Measurements from ENCODE around the gene ADAM12.

- TF ChIP-seq KDM5A (IDR thresholded peaks at IDR 0.05; ENCODE audit: borderline replicate concordance, low read length) (no peak), PBX3 (CRISPR knock-in tag; IDR thresholded peaks at IDR 0.05; ENCODE audit: borderline replicate concordance) (no peak), FOXK2 (IDR thresholded peaks at IDR 0.05) (no peak), MAFG (CRISPR knock-in tag; IDR thresholded peaks at IDR 0.05) (no peak), PRPF4 (IDR thresholded peaks at IDR 0.05; ENCODE audit: low read depth, low read length, poor library complexity, severe bottlenecking) (no peak), RAD51 (IDR thresholded peaks at IDR 0.05; ENCODE audit: borderline replicate concordance) (no peak), ZBTB43 (CRISPR knock-in tag; conservative IDR thresholded peaks at IDR 0.05) (no peak), ZNF850 (CRISPR knock-in tag; conservative IDR thresholded peaks at IDR 0.05) (no peak), GABPA (IDR thresholded peaks at IDR 0.05; ENCODE audit: low read depth, low read length) (no peak), GABPA (CRISPR knock-in tag; IDR thresholded peaks at IDR 0.05; ENCODE audit: low read depth) (no peak), POLR2AphosphoS5 (IDR thresholded peaks at IDR 0.05; ENCODE audit: low read depth, low read length) (no peak), ZNF577 (CRISPR knock-in tag; IDR thresholded peaks at IDR 0.05; ENCODE audit: borderline replicate concordance, low read depth) (no peak), EEA1 (CRISPR knock-in tag; IDR thresholded peaks at IDR 0.05; ENCODE audit: borderline replicate concordance) (no peak)
- TF ChIP-seq, protein P1, sequence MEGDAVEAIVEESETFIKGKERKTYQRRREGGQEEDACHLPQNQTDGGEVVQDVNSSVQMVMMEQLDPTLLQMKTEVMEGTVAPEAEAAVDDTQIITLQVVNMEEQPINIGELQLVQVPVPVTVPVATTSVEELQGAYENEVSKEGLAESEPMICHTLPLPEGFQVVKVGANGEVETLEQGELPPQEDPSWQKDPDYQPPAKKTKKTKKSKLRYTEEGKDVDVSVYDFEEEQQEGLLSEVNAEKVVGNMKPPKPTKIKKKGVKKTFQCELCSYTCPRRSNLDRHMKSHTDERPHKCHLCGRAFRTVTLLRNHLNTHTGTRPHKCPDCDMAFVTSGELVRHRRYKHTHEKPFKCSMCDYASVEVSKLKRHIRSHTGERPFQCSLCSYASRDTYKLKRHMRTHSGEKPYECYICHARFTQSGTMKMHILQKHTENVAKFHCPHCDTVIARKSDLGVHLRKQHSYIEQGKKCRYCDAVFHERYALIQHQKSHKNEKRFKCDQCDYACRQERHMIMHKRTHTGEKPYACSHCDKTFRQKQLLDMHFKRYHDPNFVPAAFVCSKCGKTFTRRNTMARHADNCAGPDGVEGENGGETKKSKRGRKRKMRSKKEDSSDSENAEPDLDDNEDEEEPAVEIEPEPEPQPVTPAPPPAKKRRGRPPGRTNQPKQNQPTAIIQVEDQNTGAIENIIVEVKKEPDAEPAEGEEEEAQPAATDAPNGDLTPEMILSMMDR (CRISPR knock-in tag; IDR thresholded peaks at IDR 0.05): no peak
Observed at GRCh38 chr10:126114884-126115555, 273.3 kb downstream of the ADAM12 start.
